T follicular helper cell (primary cell): ENCODE results near the gene MAP1LC3C.
"Not testable (repeated sequence)": the region's sequence is repeated elsewhere in the genome, so short reads cannot be mapped to it uniquely, and the experiment has no call there.

ENCODE experiments used
- DNase-seq: peaks from one replicate; pipeline ENCODE4 v3.0.0-alpha.2; 2020; ENCODE audit warnings: low read depth

Gene MAP1LC3C

DNA sequence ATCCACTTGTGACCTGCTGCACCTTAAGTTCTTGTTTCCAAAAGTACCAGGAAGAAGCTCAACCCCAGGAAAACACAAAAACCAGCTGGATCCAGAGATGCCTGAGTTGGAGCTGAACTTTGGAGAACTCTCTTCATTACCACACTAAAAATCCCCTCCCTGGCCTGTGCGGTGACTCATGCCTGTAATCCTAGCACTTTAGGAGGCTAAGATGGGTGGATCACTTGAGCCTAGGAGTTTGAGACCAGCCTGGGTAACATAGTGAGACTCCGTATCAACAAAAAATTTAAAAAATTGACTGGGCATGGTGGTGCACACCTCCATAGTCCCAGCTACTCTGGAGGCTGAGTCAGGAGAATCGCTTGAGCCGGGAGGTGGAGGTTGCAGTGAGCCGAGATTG lies 6.2 kb downstream of the MAP1LC3C start:
- no peak for DNase-seq

DNA sequence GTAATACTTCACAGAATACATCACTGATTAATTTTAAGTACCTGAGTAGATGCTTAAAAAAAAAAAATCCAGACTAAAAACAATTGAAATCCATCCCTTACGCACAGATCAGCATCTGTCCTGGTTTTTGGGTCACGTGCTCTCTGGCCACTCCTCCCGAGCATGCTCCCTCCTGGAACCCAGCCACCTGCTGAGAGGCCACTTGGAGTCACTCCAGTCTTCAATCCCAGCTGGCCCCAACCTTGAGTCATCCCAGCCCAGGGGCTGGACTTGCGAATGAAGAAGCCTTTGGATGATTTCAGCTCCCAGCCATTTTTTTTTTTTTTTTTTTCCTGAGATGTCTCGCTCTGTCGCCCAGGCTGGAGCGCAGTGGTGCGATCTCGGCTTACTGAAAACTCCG lies 8.9 kb downstream of the MAP1LC3C start:
- DNase-seq: no peak

- DNase-seq: not testable (repeated sequence)
Measured at GRCh38 chr1:241988389-241988930, 10.4 kb downstream of the MAP1LC3C start.

DNA sequence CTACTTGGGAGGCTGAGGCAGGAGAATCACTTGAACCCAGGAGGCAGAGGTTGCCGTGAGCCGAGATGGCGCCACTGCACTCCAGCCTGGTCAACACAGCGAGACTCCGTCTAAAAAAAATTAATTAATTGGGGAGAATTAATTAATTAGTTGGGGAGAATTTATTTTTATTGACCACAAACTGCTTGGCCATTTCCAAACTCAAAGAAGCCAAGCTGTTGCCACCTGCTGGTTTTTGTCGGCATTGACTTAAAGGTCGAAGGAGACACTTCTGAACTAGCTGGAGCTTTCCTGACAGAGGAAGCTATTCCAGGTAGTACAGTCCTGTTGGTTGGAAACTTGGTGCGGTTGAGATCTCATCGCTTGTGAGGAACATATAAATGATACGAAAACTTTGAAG lies 13.1 kb downstream of the MAP1LC3C start:
- no peak for DNase-seq

- DNase-seq: no peak
Measured at GRCh38 chr1:241979926-241980325, 19.0 kb downstream of the MAP1LC3C start.

- no peak for DNase-seq
Measured at GRCh38 chr1:241979071-241979470, 19.8 kb downstream of the MAP1LC3C start.

GRCh38 chr1:241976229-241976628 lies 22.7 kb downstream of the MAP1LC3C start:
- no peak for DNase-seq

GRCh38 chr1:241972703-241973369 lies 26.1 kb downstream of the MAP1LC3C start:
- no peak for DNase-seq

- DNase-seq: no peak
Measured at GRCh38 chr1:241968611-241969010, 30.3 kb downstream of the MAP1LC3C start.

DNA sequence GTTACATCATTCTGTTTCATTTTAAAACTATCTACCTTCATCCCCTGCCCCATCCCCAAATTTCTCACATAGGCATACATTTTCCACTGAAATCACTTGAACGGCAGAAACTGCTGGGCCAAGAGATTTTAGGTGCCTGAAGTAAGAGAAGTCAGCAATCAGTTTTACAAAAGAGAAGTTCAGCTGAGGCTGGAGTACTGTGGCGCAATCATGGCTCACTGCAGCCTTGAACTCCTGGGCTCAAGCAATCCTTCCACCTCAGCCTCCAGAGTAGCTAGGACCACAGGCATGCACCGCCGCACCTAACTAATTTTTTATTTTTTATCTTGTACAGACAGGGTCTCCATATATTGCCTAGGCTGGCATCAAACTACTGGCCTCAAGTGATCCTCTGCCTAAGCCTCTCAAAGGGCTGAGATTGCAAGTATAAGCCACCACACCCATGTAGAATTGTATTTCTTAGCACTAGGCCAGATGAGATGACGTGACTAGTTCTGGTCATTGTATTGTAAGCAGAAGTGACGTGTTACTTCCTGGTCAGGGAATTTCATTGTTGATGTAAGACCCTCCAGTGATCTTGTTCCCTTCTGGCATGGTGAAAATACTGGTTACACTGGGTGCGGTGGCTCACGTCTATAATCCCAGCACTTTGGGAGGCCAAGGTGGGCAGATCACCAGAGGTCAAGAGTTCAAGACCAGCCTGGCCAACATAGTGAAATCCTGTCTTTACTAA lies 34.2 kb downstream of the MAP1LC3C start:
- no peak for DNase-seq

DNA sequence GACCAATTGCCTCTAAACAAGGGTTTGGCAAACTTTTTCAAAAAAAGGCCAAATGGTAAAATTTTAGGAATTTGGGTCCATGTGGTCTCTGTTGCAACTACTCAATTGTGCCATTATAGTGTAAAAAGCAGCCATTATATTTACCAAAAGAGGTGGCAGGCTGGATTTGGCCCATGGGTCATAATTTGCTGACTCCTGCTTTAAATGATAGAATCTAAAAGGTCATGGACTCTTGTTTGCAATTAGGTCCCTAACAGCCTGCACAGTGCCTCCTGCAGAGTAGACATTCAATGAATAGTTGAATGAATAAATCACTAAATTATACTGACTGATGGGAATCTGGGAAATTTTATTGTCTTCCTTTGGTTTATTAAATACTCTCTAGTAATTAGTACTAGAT lies 35.2 kb downstream of the MAP1LC3C start:
- no peak for DNase-seq

DNA sequence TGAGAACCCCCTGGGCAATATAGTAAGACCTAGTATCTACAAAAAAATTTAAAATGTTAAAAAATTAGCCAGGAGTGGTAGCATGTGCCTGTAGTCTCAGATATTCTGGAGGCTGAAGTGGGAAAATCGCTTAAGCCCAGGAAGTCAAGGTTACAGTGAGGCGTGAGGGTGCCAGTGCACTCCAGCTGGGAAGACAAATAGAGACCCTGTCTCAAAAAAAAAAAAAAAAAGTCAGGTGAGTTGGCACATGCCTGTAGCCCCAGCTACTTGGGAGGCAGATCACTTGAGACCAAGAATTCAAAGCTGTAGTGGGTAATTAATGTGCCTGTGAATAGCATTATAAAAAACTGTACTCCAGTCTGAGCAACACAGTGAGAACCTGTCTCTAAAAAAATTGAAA lies 36.7 kb downstream of the MAP1LC3C start:
- no peak for DNase-seq

- DNase-seq: no peak
Measured at GRCh38 chr1:241957692-241958494, 41.0 kb downstream of the MAP1LC3C start, which contains the start of gene BECN2. BECN2 (plus strand) TSS chr1:241957767; CDS start chr1:241957767, 0 bp downstream.

GRCh38 chr1:241950390-241950789 lies 48.5 kb downstream of the MAP1LC3C start:
- DNase-seq: no peak

- no peak for DNase-seq
Measured at GRCh38 chr1:241947354-241947753, 51.5 kb downstream of the MAP1LC3C start.
